Body of pancreas (tissue), 4 donors: ENCODE data around the gene CNST.

Source experiments
- POLR2A ChIP-seq, 3 donors: fragments of 450-650 bp; IDR thresholded peaks; one replicate each; pipeline ENCODE4 v1.6.1; 2016; ENCODE audit warnings: antibody characterized with exemption in 3 of 3, mild to moderate bottlenecking in 2 of 3
- TF ChIP-seq, protein P1 (sequence below), 7 experiments: fragments of 450-650 bp in 4 of 7; fragments of 200-600 bp in 3 of 7; sonication (generic) in 3 of 7; IDR thresholded peaks; one replicate each; pipeline ENCODE4 v1.5.1; 2016 to 2019; ENCODE audit warnings: antibody characterized with exemption in 7 of 7

DNA sequence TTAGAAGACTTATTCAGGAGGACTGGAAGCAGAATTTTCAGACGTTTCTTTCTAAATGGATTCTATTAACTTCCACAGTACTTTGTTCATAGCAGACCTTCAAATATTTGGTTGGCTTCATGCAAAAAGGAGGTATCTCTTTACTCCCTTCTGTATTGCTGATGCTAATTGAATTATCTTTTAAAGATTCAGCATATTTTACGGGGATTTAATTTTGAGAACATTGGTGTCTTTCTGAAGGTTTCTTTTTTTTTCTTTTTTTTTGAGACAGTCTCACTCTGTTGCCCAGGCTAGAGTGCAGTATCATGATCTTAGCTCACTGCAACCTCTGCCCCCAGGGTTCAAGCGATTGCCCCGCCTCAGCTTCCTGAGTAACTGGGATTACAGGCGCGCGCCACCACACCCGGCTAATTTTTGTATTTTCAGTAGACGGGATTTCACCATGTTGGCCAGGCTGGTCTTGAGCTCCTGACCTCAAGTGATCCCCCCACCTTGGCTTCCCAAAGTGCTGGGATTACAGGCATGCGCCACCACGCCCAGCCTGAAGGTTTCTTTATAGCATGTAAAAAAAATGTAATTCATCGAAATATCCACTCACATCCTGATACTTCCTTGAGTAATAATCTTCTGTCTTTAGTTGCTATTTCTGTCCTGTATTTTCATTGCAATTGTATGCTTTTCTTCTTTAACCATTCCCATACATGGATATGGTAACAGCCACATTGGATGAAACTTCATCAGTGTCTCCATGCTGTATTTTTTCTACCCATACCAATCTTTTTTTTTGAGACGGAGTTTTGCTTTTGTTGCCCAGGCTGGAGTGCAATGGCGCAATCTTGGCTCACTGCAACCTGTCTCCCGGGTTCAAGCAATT, 14.5 kb downstream of the CNST start:
- TF ChIP-seq, protein P1, sequence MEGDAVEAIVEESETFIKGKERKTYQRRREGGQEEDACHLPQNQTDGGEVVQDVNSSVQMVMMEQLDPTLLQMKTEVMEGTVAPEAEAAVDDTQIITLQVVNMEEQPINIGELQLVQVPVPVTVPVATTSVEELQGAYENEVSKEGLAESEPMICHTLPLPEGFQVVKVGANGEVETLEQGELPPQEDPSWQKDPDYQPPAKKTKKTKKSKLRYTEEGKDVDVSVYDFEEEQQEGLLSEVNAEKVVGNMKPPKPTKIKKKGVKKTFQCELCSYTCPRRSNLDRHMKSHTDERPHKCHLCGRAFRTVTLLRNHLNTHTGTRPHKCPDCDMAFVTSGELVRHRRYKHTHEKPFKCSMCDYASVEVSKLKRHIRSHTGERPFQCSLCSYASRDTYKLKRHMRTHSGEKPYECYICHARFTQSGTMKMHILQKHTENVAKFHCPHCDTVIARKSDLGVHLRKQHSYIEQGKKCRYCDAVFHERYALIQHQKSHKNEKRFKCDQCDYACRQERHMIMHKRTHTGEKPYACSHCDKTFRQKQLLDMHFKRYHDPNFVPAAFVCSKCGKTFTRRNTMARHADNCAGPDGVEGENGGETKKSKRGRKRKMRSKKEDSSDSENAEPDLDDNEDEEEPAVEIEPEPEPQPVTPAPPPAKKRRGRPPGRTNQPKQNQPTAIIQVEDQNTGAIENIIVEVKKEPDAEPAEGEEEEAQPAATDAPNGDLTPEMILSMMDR (IDR thresholded peaks at IDR 0.05), result no peak
- TF ChIP-seq POLR2A (IDR thresholded peaks at IDR 0.05), result no peak
